Keratinocyte (primary cell): ENCODE measurements around the gene AGPAT2.

Experiments
- EZH2 ChIP-seq: IDR thresholded peaks from one replicate; pipeline ENCODE4 v1.6.1; 2012; ENCODE audit warnings: inconsistent platforms, mild to moderate bottlenecking, low read length, moderate library complexity
- TF ChIP-seq, protein P1 (sequence below), 3 experiments: IDR thresholded peaks in 1 of 3; conservative IDR thresholded peaks in 1 of 3; optimal IDR thresholded peaks in 1 of 3; 2 replicates in 2 of 3; 3 replicates in 1 of 3; pipeline versions ENCODE3 to v1.5.1; 2011; ENCODE audit warnings: low read length in 3 of 3, mild to moderate bottlenecking in 3 of 3, moderate library complexity in 2 of 3, control low read depth in 1 of 3, inconsistent platforms in 1 of 3; ENCODE audit not compliant: insufficient read depth in 2 of 3; ENCODE audit errors: extremely low read depth in 1 of 3

DNA sequence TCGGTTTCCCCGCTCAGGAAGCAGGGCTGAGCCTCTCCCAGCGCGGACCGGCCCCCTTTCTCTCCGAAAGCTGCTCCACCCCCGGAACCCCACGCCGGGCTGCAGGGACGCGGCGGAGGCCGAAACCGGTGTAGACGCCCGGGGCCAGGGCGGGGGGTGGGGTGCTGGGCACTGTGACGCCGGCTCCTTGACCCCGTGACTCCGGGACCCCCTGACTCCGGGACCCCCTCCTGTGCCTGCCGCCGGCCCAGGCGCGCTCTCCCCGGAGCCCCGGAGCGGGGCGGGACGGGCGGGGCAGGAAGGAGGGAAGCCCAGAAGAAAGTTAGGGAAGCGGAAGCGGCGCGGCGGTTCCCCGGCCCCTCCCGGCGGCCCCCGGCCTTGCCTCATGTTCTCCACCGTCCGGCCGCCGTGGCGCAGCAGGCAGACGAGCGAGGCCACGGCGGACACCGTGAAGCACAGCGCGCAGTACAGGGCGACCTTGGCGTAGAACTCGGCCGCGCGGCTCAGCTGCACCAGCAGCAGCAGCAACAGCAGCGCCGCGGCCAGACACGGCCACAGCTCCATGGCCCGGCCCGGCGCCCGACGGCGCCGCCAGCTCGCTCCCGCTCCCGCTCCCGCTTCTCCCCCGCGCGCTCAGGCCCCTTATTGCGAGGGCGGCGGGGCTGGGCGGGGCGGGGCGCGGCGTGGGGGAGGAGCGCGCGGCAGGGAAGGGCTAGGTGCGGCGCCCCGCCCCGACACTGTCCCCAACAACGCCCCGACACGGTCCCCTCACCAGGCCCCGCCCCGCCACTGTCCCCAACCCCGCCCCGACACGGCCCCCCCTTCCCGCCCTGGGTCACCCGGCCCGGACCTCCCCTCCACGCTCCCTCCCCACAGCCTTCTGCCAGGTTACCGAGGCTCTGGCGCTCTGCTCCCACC is at the start of gene AGPAT2:
- TF ChIP-seq EZH2: no peak
- TF ChIP-seq, protein P1, sequence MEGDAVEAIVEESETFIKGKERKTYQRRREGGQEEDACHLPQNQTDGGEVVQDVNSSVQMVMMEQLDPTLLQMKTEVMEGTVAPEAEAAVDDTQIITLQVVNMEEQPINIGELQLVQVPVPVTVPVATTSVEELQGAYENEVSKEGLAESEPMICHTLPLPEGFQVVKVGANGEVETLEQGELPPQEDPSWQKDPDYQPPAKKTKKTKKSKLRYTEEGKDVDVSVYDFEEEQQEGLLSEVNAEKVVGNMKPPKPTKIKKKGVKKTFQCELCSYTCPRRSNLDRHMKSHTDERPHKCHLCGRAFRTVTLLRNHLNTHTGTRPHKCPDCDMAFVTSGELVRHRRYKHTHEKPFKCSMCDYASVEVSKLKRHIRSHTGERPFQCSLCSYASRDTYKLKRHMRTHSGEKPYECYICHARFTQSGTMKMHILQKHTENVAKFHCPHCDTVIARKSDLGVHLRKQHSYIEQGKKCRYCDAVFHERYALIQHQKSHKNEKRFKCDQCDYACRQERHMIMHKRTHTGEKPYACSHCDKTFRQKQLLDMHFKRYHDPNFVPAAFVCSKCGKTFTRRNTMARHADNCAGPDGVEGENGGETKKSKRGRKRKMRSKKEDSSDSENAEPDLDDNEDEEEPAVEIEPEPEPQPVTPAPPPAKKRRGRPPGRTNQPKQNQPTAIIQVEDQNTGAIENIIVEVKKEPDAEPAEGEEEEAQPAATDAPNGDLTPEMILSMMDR (optimal IDR thresholded peaks at IDR 0.05 in 1 of 3, IDR thresholded peaks at IDR 0.05 in 1 of 3, conservative IDR thresholded peaks at IDR 0.05 in 1 of 3; ENCODE audit: extremely low read depth in 1 of 3, insufficient read depth in 2 of 3, low read length in 3 of 3): no peak
